GM19324 (cell line): ENCODE measurements around the gene TRAF3.
"Not testable (repeated sequence)": the region's sequence is repeated elsewhere in the genome, so short reads cannot be mapped to it uniquely, and the experiment has no call there.

Experiments
- ATAC-seq: cut with Tn5 transposase; IDR thresholded peaks from one replicate; pipeline ENCODE4 v1.9.1; 2021; ENCODE audit warnings: mild to moderate bottlenecking, moderate library complexity; ENCODE audit not compliant: unreplicated experiment, low FRiP score

The TRAF3 gene

DNA sequence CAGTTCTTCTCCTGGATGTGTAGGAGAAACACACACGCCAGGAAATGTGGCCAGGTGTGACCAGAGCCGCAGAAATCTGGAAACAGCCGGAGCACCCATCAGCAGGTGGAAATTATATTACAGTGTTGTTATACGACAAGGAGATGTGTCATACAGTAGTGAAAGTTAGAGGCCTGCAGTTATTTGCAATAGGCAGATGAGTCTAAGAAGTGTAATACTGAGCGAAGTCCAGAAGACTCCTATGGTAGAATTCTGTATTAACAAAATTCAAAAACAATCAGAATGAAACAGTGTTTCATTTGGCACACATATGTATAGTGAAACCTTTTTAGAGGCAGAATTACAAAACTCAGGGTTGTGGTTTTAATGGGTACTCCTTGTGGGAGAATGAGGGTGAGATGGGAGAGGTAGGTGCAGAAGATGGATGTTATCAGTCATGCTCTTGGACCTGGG, 105.9 kb downstream of the TRAF3 start:
- no peak for ATAC-seq

DNA sequence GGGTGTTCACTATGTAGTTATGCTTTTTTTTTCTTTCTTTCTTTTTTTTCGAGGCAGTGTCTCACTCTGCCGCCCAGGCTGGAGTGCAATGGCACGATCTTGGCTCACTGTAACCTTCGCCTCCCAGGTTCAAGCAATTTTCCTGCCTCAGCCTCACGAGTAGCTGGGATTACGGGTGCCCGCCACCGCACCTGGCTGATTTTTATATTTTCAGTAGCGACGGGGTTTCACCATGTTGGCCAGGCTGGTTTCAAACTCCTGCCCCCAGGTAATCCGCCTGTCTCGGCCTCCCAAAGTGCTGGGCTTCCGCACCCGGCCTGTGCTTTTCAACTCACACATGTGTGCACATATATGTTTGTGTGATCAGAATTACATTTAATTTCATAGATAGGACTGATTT, 106.3 kb downstream of the TRAF3 start:
- no peak for ATAC-seq

DNA sequence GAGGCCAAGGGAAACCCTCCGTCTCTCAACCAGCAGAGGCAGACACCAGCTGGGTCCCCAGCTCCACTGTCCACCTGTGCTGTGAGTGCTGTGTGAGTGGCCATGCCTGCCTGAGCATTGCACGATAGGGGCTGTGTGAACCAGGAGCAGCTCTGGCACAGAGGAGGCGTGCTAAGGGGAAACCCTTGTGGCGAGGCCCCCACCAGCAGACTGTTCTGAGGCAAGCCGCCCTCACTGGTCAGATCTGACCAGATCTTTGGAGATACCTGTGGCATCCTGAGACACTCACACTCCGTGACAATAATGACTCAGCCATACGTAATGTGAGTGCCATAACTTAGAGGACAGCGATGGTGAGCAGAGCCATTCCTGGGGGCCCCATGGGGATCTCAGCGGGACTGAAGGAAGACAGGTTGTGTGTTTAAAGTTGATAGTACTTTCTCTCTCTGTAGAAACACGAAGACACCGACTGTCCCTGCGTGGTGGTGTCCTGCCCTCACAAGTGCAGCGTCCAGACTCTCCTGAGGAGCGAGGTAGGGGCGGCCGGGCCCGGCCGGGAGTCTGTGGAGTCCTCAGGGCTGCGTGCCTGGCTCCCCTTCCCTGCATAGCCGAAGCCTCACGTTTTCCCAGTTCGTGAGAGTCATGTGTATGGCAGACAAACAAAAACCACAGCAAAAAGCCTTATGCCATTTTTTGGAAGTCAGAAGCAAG, 108.6 kb downstream of the TRAF3 start:
- no peak for ATAC-seq

DNA sequence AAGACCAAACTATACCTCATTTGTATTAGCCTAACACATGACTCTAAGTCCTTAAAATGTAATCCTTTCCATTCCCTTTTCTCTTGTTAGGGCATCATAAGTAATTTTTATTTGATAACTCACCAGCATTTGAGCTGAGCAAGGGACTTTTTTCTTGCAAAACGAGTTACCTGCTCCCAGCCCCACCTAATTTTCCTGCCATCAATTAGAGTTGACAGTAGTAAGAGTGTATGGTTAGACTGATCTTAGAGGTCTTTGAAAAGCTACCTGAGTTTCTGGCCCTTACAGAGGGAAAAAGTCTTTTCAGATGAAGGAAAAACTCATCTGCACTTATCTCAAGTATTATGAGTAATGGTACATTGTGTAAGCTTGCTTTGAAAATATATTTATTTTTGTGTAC, 111.5 kb downstream of the TRAF3 start:
- no peak for ATAC-seq

DNA sequence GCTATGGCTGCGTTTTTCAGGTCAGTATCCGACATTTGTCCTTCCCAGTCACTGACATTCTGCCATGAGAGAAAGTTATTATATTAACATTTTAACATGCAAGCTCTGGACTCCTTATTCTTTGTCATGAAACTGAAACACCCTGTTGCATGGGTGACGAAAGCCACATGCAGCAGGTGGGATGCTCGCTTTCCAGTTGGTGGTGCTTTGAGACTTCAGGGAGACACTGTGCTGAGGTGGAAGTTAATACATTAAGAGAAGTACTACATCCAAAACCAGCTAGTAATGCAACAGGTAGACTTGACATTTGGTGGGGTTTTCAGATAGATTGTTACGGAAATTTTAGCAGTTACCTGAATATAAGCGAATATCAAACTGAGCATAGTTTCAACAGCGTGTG, 112.4 kb downstream of the TRAF3 start:
- ATAC-seq, result no peak

DNA sequence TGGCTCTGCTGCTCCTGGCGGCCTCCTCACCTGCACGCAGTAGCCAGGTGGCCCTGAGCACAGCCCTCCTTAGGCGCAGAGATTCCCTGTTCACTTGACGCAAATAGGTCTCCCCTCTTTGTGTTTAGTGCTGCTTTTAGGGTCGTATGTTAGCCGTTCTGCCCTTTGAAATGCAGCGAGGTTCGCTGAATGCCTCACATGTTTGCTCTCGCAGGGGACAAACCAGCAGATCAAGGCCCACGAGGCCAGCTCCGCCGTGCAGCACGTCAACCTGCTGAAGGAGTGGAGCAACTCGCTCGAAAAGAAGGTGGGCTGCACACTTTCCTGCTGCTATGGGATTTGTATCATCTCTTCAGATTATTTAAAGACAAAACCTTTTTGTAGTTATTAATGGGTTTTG, 113.9 kb downstream of the TRAF3 start:
- ATAC-seq, result no peak

DNA sequence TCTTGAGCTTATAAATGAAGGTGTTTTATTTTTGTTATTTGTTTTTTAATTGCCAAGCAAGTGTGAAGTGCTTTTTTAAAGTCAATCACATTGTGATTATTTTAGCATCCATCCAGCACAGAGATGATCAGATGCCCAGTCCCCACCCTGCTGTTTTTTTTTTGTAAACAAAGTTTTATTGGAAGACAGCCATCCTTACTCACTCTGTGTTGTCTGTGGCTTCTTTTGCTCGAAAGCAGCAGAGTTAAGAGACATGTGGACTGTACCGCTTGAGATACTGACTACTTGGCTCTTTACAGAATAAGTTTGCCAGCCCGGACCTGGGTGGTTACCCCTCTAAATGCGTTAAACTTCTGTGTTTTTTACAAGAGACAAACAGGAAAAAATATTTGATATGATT, 114.3 kb downstream of the TRAF3 start:
- ATAC-seq, result no peak

DNA sequence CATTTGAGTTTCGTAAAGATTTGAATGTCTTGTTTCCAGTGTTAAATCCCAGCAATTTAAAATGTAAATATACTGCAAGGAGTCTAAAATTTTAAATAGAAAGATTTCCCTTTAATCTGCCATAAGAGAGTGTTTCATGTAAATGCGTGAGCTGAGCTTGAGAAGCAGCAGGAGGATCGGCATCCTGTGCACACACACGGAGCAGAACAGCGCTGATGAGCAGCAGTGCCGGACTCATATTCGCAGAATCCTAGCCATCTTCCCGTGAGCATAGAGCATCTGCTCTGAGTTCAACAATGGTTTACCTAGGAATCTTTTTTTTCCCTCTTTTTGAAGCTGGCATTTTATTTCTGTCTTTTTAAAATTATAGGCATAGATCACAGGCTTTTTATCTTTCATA, 115.4 kb downstream of the TRAF3 start:
- no peak for ATAC-seq

DNA sequence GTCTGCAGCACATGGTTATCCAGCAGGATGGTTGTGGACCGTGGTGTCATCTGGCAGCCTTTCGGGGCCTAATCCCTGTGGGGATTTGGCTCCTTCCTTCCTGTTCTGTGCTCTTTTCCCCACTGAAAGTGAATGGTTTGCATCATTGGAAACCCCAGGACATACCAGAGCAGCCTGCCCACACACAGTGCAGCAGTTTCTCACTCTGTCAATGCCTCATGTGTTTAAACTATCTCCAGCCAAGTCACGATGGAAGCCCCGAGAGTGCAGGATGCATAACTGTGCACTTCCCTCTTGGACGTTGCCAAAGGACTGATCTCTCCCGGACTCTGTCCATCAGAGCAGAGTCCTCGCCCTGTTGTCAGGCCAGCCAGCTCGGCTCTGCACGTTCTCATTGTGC, 116.2 kb downstream of the TRAF3 start:
- no peak for ATAC-seq

DNA sequence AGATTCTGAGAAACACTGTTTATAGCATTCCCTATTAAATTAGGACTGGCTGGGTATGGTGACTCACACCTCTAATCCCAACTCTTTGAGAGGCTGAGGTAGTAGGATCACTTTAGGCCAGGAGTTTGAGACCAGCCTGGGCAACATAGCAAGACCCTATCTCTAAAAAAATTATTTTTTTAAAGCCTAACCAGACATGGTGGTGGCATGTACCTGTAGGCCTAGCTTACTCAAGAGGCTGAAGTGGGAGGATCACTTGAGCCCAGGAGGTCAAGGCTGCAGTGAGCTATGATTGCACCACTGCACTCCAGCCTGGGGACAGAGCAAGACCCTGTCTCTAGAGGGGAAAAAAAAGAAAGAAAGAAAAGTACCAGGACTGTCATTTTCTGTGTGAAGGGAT, 119.5 kb downstream of the TRAF3 start:
- ATAC-seq, result not testable (repeated sequence)

DNA sequence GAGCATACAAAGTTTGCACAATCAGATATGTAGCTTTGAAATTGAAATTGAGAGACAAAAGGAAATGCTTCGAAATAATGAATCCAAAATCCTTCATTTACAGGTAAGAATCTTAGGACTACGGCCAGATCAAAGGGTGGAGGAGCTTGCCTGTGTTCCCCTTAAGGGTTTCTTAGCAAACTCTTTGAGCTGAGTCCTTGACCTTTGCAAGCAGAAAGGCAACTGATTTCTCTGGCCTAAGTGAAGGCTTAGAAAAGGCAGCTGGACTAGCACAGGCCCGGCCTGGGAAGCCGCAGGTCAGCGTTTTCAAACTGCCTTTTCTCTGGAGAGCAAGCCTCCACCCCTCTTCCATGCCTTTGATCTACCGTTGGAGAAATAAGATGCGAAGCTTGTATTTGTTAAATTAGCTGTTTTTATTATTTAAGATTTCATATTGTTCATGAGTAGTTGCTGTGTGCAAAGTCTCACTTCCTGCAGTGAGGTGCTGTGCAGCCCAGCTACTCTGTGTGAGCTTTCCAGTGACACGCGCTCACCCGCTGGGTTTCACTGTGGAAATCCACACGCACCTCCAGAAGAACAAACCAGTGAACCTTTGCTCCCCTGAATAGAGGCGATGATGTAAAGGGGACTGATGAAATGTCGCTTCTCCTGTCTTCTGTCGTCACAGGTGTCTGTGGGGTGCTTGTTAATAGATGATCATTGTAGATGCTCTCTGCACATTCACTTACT, 120.2 kb downstream of the TRAF3 start:
- no peak for ATAC-seq

DNA sequence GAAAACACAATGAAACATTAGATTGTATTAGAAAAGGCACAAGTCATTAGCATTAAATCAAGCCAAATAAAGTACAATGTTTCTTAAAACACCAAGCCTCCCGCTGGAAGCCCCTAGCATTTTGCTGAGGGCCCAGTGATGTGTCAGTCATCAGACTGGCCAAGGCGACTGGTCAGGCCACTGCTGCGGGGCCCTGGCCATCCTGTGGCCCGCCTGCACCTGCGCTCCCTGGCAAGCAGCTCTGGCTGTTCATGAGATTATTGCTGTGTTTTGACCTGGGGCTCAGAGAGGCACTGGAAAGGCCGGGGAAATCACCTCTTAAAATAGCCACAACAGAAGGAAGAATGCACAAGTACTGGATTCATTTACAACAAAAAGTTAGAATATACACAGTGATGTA, 121.0 kb downstream of the TRAF3 start:
- ATAC-seq, result no peak

DNA sequence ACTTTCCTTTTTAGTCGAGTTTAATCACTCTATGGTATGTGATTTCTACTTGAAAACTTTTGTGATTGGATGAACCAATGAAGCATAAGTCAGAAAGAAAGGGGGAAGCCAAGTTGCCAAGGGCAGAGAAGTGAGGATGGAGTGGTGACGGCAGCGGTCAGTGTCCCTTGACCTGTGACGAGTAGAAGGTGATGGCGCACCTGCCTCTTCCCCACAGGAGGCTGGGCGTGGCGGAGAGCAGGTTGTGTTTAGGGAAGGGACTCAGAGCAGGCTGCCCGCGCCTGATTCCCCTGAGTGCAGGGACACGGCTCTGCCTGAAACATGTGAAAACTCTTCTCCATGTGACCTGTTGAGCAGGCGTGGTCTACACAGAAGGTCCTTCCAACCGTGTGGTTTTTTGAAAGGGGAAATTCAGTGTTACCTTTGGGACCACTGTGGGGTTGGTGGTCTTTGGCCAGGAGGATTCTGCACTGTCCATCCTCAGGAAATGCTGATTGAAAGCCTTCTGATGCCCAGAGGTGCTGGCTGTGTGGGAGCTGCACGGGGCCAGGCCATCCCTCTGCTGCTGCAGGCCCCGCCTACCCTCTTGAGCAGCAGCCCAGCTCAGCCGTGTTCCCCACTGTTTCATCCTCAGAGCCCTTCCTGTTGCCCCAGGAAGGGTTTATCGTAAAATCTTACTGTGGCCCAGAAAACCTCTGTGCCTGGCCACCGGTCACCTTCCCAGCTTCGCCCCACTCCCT, 121.7 kb downstream of the TRAF3 start:
- ATAC-seq, result no peak

DNA sequence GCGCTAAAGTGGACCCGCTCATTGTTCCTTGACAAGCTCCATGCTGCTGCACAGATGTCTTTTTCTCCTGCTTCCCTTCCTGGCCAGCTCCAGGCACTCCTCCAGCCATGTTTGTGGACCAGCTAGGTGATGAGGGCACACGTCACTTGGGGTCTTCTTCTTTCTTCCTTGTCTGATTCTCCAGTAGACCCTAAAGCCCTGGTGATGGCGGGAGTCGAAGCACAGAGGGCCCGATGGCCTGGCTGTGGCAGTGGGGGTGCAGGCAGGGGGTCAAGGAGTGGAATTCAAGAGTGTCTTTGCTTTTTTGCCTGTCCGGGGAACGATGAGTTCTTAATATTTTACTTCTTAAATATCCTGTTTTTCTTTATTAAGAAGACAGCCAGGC, 122.3 kb downstream of the TRAF3 start:
- no peak for ATAC-seq

DNA sequence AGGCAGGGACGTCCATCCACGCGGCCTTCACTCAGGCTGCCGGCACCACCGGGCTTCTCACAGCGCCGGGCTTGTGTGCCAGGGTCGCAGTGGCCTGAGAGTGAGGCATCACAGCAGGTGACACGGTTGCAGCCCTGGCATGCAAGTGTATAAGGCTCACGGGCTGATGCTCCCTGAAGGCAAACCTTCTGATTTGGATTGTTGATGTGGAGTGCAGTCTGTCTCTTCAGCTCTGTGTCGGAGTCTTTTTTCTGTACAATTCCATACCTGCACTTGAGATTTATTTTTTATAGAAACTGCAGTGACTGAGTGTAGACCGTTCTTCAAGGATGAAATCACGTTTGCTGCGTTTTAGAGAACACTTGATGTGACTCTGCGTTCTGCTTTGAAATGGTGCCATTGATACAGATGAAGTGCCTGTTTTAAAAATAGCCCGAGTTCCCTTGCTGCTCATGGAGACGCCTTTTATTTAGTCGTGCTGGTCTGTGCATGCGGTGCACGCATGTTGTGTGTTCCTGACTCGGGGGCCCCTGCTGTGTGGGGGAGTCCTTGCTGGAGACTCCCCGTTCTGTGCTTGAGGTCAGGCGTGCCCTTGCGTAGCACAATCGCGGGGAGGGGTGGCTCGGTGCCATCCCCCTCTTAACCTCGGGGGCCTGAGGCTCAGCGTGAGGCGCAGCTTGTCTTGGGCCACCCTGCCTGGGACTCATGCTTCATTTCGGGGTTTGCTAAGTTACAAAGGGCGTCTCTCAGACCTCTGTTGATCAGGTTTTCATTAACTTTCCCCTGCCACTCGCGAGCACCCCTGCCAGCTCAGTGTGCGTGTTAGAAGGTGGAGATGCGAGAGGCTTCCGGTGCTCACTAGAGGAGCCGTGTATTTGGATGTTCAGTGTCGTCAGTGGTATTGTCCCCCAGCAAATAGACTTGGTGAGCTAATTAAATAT, 123.7 kb downstream of the TRAF3 start:
- peak; percentile 74 for ATAC-seq

DNA sequence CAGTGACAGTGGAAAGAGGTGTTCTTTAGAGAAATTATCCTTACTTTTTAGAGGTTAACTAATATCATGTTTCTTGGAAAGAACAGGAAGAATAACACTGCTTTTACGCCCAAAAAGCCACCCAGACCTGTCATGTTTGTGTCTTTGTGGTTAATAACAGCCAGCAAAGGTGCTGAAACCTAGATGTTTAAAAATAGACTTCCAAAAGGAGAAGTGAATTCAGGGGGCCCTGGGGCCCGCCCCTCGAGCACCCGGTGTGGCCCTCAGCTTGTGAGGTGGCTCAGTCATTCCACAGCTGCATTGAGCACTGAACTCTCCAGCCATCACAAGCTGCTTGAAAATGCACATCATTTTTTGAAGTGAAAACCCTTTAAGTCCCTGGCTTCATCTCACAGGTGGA, 124.4 kb downstream of the TRAF3 start:
- peak; percentile 66 for ATAC-seq

DNA sequence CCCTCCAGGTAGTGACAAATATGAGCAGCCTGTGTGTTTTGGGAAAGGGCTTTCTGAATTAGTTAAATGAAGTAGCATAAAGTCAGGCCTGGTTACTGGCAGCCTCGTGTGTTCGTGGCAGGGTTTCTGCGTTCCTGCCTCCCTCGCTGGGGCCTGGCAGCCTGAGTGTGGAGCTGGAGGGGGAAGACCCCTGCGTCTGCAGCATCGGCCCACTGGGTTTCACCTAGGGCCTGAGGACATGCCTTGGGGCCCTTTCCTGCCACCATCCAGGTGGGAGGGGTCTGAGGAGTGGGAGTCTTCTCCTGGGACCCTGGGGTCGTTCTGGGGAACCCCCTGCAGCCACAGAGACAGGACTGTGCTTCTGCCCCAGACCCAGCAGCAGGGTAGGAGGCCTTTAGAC, 124.8 kb downstream of the TRAF3 start:
- no peak for ATAC-seq

DNA sequence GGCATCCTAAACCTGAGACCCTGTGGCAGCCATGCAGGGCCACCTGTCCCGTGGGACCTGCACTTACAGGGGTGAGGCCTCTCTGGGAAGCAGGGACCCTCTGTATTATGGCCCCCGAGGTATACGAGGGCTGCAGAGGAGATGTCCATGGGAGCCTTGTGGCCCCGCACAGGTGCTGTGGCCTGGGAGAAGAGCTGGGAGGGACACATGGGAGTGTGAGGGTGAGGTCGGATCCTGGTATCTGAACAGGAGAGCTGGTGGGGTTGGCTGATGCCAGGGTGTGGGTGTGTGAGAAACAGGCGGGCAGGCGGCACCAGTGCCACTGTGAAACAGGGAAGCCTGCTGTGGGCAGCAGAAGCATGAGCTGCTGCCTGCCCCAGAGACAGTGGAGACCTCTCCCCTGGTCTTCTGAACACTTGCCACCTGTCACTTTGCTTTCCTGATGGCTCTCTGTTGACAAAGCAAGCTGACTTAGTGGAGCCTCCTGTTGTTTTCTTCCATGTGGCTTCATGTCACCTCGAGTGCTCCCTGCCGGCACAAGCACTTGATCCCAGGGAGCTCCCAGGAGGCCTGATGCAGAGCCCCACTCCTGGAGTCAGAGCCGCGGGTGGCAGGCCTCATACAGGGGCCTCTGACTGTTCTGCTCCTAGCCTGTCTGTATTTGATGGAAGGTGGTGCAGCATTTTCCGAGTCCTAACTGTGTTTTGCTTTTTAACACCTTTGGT, 125.4 kb downstream of the TRAF3 start:
- no peak for ATAC-seq

DNA sequence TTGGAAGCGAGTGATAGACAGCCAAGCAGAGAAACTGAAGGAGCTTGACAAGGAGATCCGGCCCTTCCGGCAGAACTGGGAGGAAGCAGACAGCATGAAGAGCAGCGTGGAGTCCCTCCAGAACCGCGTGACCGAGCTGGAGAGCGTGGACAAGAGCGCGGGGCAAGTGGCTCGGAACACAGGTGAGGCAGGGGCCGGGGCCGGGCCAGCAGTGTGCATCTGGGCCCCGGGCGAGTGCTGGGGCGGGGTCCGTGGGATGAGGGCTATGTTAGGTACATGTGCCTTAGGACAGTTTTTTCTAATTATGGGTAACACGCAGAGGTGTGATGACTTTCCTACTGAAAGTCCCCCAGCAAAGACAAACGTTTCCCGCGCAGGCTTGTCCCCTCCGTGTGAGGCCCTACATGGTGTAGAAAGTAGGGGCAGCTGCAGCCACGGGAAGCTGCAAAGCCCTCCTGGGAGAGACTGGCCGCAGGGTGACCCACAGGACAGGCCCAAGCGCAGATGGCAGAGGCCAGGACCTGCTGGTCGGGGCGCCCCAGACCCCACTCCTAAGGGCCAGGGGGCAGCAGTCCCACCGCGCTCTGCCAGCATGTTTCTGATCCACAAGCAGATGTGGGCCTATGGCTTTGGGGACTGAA, 126.1 kb downstream of the TRAF3 start:
- ATAC-seq, result no peak
